ENCODE results near the gene PMPCA. TPM values are rescaled to one million over a fixed set of nuclear protein-coding genes. Genes with fewer than 3 reads are reported as not detected.

PMPCA gene
- total and polyA plus RNA-seq, 2 donors (not counting 3 experiments of a cell fraction or from before 2014, with no cell fraction given), result 69.0 to 75.3 TPM

GRCh38 chr9:136465500-136466154 is 55.2 kb downstream of the PMPCA start:
- no peak overlapping the region for H3K4me3 ChIP-seq (replicated peaks in 1 of 3; ENCODE audit: insufficient read depth in 1 of 3, low read depth in 1 of 3, low read length in 3 of 3)
- peaks cover 17% of the 10 kb centered on the region for H3K79me2 ChIP-seq (ENCODE audit: control insufficient read depth, insufficient read depth, low read length)
- ChIA-PET CTCF (no interaction called here), POLR2A (no interaction called here)
- BruUV-seq (replicated peaks), result no TSS peak
- H4K20me1 ChIP-seq (replicated peaks; ENCODE audit: control insufficient read depth, extremely low read depth, insufficient read depth, low read length), result no peaks in the 10 kb centered on the region
- H3K36me3 ChIP-seq (ENCODE audit: control insufficient read depth in 2 of 2, extremely low read depth in 1 of 2, insufficient read depth in 2 of 2, low read length in 2 of 2), result peaks cover 36 to 73% of the 10 kb centered on the region in 2 experiments
- H3K9ac ChIP-seq (replicated peaks; ENCODE audit: extremely low read depth, insufficient read depth, low read length), result no peak overlapping the region
- no peaks in the 10 kb centered on the region for H3K27me3 ChIP-seq (ENCODE audit: control insufficient read depth in 2 of 2, insufficient read depth in 2 of 2, low read length in 2 of 2)
- H2AFZ ChIP-seq (ENCODE audit: low read depth, low read length), result no peak overlapping the region
- no peaks in the 10 kb centered on the region for H3K9me3 ChIP-seq (replicated peaks; ENCODE audit: control insufficient read depth, insufficient read depth, low read length)
- DNase-seq (ENCODE audit: low read depth, low spot score) (no peak), FAIRE-seq (no peak)
- dilution Hi-C loops (cut with MboI; ENCODE audit: extremely low pct_ligation_motif_present, low sequenced_read_pairs), result no loop called here
- no peaks in the 10 kb centered on the region for H3K9me1 ChIP-seq (replicated peaks; ENCODE audit: control insufficient read depth, extremely low read depth, insufficient read depth, low read length)
- intact Hi-C loops (cut with micrococcal nuclease), result no loop called here
- no peak overlapping the region for H3K27ac ChIP-seq (ENCODE audit: insufficient read depth, low read depth, low read length)
- no peak overlapping the region for H3K4me2 ChIP-seq (ENCODE audit: insufficient read depth, low read length)
- H3K4me1 ChIP-seq (ENCODE audit: control insufficient read depth, extremely low read depth, insufficient read depth, low read length), result no peaks in the 10 kb centered on the region
- no peak for TF ChIP-seq FOS (IDR thresholded peaks at IDR 0.05; ENCODE audit: borderline replicate concordance, insufficient read depth, low read length)
- TF ChIP-seq CTCF (IDR thresholded peaks at IDR 0.05; ENCODE audit: extremely low read depth in 1 of 2, insufficient read depth in 1 of 2, low read depth in 1 of 2, low read length in 2 of 2), result no peak
- TF ChIP-seq POLR2AphosphoS5 (IDR thresholded peaks at IDR 0.05; ENCODE audit: insufficient read depth, low read depth, low read length), result no peak
- no peak for TF ChIP-seq JUN (IDR thresholded peaks at IDR 0.05; ENCODE audit: borderline replicate concordance, insufficient read depth, insufficient read length, low read depth)
- TF ChIP-seq EZH2 (IDR thresholded peaks at IDR 0.05; ENCODE audit: borderline replicate concordance, low read depth, low read length, severe bottlenecking), result no peak
- TF ChIP-seq MYC (IDR thresholded peaks at IDR 0.05; ENCODE audit: low read depth, low read length), result no peak
- TF ChIP-seq GATA2 (IDR thresholded peaks at IDR 0.05; ENCODE audit: insufficient read depth, insufficient read length, low read depth, low read length), result no peak

Measured in endothelial cell of umbilical vein (primary cell).